ENCODE measurements around the gene SRPK3.

SRPK3 gene

DNA sequence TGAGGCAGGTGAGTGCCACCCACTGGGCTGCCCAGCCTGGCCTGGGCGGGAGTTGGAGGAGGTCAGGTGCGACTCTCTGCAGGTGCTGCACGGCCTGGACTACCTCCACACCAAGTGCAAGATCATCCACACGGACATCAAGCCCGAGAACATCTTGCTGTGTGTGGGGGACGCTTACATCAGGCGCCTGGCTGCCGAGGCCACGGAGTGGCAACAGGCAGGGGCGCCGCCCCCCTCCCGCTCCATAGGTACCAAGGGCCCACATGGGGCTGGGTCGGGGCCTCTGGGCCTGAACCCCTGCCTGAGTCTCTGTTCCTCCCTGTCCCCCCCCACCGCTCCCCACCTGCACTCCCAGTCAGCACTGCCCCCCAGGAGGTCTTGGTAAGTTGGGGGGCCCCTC lies 2.0 kb downstream of the SRPK3 start:
- TF ChIP-seq CTCF (IDR thresholded peaks at IDR 0.05; ENCODE audit: low read length, missing control alignments) = no peak
- no peak overlapping the region for H3K4me3 ChIP-seq (replicated peaks; ENCODE audit: low read depth, low read length)
- no peak for DNase-seq (ENCODE audit: low read depth)

- no peak for TF ChIP-seq CTCF (IDR thresholded peaks at IDR 0.05; ENCODE audit: low read length, missing control alignments)
- no peak for DNase-seq (ENCODE audit: low read depth)
These were observed 2.7 kb downstream of the SRPK3 start for GRCh38 chrX:153783378-153784013.

GRCh38 chrX:153784325-153784967 lies 3.6 kb downstream of the SRPK3 start:
- no peak for DNase-seq (ENCODE audit: low read depth)
- no peak for TF ChIP-seq CTCF (IDR thresholded peaks at IDR 0.05; ENCODE audit: low read length, missing control alignments)
- no peak overlapping the region for H3K4me3 ChIP-seq (replicated peaks; ENCODE audit: low read depth, low read length)

More at GRCh38 chrX:153783378-153784013, 2.7 kb downstream of the SRPK3 start:
- no peak overlapping the region for H3K4me3 ChIP-seq (replicated peaks; ENCODE audit: low read depth, low read length)

DNA sequence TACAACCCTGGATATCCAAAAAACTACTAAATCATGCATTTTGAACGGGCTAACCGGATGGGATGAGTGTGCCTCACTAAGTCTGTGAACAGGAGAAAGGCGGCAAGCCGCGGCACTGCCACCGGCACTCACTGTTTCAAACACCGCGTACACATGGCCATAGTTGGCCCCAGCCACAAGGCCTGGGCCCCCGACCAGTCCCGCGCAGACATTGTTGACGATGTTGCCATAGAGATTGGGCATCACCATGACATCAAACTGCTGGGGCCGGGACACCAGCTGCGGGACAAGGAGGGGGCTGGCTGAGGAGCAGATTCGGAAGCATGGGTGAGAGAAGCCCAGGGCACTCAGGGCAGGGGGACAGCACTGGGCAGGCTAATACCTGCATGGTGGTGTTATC lies 5.8 kb downstream of the SRPK3 start:
- TF ChIP-seq CTCF (IDR thresholded peaks at IDR 0.05; ENCODE audit: low read length, missing control alignments) = no peak
- H3K4me3 ChIP-seq (replicated peaks; ENCODE audit: low read depth, low read length) = no peak overlapping the region
- DNase-seq (ENCODE audit: low read depth) = no peak

DNA sequence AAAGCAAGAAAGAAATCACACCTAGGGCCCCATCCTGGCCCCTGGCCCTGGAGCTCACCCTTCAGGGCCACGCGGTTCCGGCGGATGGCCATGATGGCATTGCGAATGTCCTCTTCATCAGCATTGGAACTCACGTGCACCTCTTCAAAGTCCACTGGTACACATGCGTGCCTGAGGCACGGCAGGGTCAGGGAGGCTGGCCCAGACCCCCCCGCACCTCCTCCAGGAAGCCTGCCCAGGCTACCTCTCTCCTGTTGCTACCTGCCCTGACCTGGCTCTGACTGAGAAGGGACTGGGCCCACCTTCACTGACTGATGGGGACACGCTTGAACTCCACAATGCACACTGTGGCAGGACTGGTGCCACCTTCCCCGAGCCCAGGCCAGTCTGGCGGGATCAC lies 8.8 kb downstream of the SRPK3 start:
- no peak for TF ChIP-seq CTCF (IDR thresholded peaks at IDR 0.05; ENCODE audit: low read length, missing control alignments)
- no peak for DNase-seq (ENCODE audit: low read depth)

GRCh38 chrX:153791104-153791852 lies 10.4 kb downstream of the SRPK3 start:
- no peak overlapping the region for H3K4me3 ChIP-seq (replicated peaks; ENCODE audit: low read depth, low read length)
- TF ChIP-seq CTCF (IDR thresholded peaks at IDR 0.05; ENCODE audit: low read length, missing control alignments) = no peak

More for the DNA sequence above, 8.8 kb downstream of the SRPK3 start:
- no peak overlapping the region for H3K4me3 ChIP-seq (replicated peaks; ENCODE audit: low read depth, low read length)

More at GRCh38 chrX:153791104-153791852, 10.4 kb downstream of the SRPK3 start:
- DNase-seq (ENCODE audit: low read depth) = no peak
